GM21717 (cell line): ENCODE measurements around the gene FCN2.
"Not testable (repeated sequence)": the region's sequence is repeated elsewhere in the genome, so short reads cannot be mapped to it uniquely, and the experiment has no call there.

Experiments used
- ATAC-seq: cut with Tn5 transposase; IDR thresholded peaks from one replicate; pipeline ENCODE4 v1.9.1; 2021; ENCODE audit warnings: mild to moderate bottlenecking, moderate library complexity; ENCODE audit not compliant: unreplicated experiment

The FCN2 gene

DNA sequence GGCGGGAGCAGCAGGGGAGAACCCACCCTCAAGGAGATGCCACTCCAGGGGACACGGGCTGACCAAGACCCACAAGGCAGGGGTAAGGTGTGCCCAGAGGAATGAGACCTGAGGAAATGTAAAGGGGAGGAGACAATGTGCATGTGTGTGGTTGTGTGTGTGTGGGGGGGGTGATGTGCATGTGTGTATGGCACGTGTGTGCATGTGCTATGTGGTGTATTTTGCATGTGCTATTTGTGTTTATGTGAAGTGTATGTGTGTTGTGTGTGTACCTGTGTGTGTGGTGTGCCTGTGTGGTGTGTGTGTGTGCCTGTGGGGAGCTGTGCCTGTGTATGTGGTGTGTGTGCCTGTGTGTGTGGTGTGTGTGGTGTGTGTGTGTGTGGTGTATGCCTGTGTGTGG is 33.5 kb upstream of the FCN2 start:
- ATAC-seq: no peak

DNA sequence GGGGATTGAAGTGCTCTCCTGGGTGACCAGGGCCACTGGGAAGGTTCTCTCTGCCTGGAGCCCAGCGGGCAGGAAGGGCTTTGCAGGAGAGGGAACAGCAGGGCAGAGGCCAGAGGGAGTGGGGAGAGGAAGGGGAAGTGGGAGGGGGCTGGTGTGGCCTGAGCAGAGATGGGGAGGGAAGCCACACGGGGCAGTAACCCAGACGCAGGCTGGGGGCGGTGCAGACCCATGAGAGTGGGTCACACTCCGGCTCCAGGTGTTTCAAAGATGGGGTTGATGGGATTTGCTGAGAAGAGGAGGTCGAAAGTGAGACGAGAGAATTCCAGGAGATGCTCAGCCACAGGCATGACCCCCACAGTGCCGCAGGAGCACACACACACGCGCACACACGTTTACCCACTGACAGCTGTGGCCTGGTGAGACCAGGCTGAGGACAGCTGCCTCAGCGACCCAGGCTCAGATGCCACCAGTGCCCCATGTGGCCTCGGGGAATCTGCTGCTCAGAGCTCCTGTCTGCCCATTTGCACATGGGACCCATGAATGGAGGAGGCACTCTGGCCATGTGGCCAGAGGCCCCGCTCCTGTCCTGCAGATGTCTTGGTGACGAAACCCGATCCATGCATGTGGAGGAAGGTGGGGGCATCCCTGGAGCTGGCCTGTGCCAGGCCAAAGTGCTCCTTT is 32.7 kb upstream of the FCN2 start:
- no peak for ATAC-seq

DNA sequence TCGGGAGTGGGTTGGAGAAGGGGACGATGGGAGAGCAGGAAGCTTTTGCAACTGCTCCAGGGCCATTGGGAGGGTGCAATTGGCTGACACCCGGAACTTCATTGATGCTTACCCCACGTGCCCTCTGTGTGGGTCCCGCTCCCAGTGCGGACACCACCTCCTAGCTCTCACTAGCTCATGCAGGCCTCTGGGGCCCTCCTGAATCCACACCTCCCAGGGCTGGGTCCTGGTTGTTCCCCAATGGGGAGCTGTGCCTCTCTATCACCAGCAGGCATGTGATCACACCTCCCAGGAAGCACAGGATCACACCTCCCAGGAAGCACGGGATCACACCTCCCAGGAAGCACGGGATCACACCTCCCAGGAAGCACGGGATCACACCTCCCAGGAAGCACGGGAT is 32.1 kb upstream of the FCN2 start:
- ATAC-seq: no peak

DNA sequence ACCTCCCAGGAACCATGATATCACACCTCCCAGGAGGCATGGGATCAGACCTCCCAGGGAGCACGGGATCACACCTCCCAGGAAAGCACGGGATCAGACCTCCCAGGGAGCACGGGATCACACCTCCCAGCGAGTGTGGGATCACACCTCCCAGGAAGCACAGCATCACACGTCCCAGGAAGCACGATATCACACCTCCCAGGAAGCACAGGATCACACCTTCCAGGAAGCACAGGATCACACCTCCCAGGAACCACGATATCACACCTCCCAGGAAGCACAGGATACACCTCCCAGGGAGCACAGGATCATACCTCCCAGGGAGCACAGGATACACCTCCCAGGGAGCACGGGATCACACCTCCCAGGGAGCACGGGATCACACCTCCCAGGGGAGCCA is 30.0 kb upstream of the FCN2 start:
- no peak for ATAC-seq

DNA sequence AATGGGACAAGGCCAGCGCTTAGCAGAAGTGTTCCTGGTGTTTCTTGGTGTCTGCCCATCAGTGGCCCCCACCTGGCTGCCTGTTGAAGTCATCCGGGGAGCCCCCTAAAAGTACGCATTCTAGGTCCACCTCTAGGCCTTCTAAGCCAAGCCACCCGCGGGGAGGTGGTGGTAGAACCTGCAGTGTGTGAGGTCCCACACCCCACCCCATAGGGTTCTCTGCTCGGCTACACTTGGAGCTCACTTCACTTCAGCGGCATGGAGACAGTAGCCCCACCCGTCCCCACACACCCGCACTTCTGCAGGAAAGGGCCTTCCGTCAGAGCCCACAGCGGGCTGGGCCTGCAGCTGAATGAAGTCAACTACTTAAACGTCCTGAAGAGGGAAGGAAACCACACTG is 29.6 kb upstream of the FCN2 start:
- no peak for ATAC-seq

DNA sequence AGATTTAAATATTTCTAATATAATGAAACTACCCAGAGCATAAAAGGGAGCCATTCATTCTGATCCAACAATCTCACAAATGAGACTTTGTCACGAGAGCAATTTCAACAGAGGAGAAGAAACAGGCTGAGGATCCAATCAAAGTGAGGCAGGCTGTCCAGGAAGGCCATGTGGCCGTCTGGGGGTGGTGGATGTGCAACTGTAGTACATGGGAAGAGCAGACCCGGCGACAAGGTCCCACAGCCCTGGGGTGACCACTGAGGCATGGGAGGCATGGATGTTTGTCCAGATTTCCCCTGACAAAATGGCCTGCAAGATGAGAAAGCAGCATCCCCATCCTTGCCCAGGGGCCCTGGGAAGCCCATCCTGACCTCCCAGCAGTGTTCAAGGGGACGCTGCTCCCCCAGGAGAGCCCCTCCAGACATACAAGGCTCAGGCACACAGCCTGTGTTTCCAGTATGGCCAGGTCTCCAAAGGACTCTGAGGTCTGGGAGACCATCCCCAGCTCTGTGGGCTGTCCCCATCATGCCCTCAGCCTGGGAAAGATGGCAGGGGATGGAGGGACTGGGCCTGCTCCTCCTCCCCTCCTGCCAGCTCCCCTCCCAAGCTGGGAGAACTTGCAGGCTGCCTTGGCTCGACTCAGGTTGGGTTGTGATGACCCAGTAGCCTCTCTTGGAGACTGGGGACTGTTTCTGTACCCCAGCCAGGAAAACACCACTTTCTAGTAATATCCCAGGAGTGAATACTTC is 27.5 kb upstream of the FCN2 start:
- no peak for ATAC-seq

DNA sequence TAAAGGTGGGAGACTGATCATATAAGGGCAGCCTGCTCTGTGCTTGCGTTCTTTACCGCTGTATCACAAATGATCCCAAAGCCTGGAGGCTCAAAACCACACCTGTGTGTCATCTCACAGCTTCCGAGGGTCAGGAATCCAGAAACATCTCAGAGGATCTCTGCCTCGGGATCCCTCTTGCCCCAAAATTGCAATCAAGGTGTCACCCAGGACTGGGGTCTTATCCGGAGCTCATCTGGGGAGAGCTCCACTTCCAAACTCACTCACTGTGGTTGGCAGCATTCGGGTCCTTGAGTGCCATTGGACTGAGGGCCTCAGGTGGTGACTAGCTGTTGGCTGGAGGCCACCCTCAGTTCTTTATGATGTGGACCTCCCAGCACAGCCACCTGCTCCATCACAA is 26.7 kb upstream of the FCN2 start:
- no peak for ATAC-seq

DNA sequence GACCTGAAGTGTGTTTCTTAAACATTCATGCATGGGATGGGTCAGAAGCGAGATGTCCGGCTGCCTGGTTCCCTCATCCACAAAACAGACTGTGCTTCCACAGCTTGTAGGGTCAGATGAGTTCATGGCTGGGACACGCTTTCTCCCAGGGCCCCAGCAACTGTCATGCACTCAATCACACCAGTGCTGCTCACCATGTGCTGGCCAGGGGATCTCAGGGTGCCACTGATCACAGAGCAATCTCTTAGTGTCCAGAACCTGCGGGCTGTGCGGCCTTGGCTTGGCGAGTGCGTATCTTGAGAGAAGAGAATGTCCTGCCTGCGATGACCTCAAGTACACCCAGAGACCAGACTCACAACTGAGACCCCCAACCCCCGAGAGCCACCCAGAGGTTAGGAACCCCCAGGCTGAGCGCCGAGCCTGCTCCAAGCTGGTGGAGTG is 26.0 kb upstream of the FCN2 start:
- ATAC-seq: no peak

DNA sequence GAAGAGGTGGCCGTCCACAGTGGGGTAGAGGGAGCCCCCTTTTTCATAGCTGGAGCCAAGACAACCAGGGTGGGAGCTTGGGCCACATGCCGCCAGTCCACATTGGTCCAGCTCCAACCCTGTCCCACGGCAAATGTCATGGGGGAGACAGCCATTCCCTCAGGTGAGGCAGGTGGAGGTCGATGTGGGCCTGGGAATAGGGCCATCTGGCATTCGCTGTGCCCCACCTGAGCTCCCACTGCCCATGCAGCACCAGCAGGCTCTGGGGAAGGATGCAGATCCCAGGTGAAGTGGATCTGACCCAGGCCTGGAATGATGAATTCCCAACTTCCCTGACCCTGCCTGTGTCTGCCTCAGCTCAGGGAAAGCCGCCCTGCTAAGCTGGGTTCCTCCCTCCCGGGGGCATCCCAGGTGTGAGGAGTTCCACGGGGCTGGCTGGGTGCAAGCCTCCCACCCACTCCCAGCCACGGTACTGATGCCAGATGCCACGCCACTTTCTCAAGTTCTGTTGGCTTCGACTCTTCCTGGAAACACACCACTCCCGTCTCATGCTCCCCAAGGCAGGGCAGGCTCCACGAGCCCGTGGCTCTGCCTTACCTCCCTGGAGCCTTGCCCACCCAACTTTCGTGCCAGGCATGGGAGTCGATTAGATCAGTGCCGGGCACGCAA is 25.2 kb upstream of the FCN2 start:
- ATAC-seq: no peak

DNA sequence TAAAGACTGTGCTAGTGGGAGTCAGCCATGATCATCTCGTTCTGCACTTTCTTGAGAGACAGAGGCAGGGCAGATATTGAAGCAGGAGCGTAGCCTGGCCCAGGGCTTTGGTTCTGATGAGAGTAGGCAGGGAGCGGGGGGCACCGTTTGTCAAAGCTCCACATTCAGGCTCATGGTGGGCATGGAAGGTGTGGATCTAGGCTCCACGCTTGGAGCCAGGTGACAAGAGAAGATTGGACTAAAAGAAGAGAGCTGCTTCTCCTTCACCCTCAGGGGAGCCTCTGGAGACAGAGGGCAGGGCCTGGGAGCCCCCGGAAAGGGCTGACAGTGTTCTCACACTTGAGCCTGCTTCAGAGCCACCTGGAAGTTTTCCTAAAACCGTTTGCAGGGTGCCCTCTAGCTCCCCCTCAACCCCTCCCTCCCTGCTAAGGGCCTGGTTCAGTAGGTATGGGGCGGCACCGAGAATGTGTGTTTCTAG is 24.7 kb upstream of the FCN2 start:
- ATAC-seq: no peak

DNA sequence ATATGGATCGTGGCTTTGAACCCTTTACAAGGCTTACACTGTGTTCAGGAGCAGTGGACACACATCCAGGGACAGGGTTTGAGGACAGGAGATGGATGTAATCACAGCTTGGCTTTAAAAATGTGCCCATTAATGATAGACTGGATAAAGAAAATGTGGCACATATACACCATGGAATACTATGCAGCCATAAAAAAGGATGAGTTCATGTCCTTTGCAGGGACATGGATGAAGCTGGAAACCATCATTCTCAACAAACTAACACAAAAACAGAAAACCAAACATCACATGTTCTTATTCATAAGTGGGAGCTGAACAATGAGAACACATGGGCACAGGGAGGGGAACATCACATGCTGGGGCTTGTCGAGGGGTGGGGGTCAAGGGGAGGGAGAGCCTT is 23.2 kb upstream of the FCN2 start:
- not testable (repeated sequence) for ATAC-seq

DNA sequence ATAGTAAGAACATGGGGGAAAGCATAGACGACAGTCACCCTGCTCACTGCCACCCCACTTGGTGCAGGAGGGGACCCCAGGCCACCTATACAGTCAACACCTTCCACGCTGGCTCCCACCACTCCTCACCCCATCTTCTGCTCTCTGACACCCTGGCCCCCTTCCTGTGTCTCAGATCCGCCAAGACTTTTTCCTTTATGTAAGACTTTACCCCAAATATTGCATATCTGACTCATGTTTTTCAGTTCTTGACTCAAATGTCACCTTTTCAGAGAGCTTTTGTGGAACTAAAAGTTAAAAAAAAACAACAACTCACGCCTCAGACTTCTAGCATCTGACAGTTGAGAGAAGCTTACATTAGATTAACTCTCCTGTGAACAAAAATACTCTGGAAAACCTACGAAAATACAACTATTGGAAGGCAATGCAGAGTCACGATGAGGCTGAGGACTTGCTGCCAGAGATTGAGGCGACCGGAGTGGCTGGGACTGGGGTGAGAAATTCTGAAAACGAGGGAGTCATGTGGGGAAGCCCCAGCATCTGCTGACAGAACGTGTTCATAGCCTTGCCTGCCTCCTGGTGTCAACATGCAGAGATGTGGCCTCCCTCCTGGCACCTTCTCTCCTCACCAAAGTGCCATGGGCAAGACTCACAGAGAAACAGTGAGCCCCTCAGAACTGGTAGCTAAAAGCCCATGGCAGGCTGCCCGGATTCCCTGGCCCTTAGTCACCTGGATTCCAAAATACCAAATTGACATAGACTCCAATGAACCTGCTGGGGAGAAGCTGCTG is 22.4 kb upstream of the FCN2 start:
- peak; percentile 64 for ATAC-seq

DNA sequence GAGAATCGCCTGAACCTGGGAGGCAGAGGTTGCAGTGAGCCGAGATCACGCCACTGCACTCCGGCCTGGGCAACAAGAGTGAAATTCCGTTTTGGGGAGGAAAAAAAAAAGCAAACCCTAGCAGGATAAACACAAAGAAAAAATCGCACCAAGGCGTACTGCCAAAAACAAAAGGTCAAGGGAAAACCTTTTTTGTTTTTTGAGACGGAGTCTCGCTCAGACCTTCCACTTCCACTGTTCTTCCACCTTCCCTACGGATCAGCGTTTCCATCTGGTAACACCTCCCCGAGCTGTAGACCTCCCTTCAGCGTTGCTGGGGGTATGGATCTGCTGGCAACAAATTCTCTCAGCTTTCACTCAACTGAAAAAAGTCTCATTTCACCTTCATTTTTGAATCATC is 20.1 kb upstream of the FCN2 start:
- no peak for ATAC-seq

DNA sequence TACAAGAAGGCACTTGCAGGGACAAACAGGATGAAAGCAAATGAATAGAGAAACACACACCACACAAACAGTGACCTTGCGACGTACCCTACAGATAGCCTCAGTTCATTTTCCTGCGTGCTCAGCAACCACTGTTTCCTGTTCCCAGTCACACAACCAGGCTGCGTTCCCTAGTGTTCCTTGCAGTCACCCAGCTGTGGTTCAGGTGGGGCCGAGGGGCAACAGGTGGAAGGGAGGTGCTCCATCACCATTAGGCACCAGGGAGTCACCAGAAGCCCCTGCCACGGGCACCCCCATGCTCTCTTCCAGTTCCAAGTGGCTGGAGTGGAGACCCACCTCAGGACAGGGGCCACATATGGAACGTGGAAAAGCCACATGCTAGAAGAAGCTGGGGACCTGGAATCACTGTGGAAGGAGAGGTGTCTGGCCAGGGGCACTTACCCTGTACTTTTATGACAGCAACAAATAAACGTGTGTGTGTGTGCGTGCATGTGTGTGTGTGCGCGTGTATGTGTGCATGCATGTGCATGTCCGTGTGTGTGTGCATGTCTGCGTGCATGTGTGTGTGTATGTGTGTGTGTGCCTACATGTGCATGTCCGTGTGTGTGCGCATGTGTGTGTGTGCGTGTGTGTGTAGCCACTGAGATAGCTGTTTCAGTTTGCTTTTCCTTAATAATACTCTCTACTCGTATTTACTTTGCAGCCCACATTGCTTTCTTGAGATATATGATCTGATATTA is 18.8 kb upstream of the FCN2 start:
- ATAC-seq: no peak

DNA sequence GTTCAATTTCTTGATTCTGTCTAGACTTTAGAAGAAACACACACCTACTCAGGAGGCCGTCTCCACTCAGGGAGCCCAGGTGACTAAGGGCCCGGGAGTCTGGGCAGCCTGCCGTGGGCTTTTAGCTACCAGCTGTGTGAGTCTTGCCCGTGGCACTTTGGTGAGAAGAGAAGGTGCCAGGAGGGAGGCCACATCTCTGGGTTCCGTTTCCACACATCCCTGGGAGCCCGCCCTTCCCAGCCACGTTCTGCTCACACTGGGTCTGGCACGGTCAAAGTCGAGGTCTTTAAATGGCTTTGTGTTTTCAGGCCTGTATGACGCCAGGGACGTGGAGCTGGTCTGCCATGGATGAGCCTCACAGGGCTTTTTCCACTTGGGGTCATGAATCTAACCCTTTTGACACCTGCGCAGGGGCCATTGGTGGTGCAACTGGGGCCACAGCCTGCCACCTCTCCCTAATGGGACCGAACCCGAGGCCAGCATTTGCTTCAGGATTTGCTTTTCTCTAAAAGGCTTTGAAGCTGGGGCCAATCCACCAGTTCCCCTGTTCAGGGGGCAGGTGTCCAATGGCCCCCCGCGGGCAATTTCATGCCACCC is 17.2 kb upstream of the FCN2 start:
- no peak for ATAC-seq

DNA sequence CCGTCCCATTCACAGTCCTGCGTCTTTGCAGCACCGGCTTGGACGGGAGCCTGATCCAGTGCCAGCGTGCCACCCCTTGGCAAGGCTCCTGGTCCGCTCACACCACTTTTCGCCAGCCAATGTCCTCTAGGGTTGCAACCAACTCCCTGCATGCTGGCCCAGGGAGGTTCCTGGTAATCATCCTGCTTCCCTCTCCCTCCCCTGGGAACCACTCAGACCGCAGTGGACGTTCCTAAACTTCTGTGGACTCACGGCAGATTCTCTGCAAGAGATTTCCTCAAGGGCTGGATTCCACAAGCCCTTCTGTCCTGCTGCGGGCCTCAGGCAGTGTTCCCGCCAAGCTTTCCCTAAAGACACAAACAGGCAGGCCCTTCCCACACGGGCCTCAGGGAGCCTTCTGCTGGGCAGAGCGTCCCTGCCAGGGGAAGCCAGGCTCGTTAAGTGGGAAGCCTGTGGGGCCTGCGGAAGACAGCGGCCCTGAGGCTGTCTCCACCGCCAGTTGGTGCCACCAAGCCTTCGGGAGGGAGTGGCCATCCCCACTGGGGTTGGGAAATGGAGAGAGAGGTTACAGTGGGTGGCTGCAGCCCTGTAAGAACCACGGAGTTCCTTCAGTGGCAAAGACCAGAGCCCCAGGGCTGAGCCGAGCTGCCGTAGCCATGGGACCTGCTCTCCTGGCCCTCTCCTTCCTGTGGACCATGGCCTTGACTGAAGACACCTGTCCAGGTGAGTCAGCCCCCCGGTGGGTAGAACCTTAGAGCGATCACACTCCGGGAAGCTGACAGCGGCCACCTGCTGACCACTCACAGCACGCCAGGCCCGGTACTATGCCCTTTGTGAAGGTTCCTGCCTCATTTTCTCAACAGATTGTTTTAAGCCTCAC is 16.4 kb upstream of the FCN2 start:
- no peak for ATAC-seq

DNA sequence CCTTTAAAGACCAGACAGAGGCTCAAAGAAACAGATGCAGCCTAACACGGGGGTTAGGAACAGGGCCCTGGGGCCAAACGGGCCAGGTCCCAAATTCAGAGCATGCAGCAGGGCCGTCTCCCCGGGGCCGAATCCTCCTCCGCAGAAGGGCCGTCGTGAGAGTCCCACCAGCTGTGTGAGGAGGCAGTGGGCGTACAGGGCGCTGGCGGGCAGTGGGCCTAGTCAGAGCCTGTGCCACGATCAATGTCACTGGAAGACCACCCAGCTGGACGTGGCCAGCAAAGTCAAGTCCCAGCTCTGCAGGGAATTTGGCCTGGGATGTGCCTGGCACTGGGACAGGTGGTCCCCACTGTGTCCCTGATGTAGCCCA is 15.8 kb upstream of the FCN2 start:
- ATAC-seq: no peak

DNA sequence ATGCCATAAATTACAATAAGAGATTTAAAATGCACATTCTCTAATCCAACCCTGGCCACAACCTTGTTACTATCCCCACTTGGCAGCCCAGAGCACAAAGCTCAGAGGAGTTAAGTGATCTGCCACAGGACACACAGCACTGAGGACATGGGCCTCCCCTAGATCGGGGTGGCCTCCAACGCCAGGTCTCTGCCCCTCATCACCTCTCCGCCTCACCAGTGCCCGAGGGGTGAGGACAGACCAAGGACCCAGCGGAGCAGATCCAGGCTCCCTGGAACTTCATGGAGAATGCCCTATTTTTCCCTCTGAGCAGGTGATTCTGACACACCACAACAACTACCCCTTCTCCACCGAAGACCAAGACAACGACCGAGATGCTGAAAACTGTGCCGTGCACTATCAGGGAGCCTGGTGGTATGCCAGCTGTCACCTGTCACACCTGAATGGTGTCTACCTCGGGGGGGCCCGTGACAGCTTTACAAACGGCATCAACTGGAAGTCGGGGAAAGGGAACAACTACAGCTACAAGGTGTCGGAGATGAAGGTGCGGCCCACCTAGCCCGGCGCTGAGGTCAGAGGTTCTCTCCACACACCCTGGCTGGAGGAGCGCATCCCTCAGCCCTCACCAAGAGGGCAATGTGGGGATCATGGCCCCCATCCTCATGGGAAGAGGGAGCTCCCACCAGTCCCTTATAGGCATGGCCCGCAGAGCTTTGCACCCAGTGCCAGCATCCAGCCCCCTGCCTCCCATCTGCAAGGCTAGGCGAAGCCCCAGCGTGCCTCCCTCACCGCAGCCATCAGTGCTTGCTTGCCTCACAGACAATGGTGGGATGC is 12.5 kb upstream of the FCN2 start:
- ATAC-seq: no peak
